ENCODE data around the gene PPM1N. TPM values are rescaled to one million over a fixed set of nuclear protein-coding genes. Genes with fewer than 3 reads are reported as not detected.

The PPM1N gene
- total and polyA plus RNA-seq, 2 of the 4 experiments (the other 2 are of a cell fraction): 0.90 to 1.6 TPM

- Histone ChIP-seq H2AFZ (replicated peaks; ENCODE audit: low read length, poor library complexity) (no peak overlapping the region), H3K23ac (ENCODE audit: low read depth, low read length) (no peak overlapping the region), H3K4me1 (ENCODE audit: control insufficient read depth, insufficient read depth, low read length) (no peaks in the 10 kb centered on the region), H3K18ac (ENCODE audit: low read depth, low read length) (no peak overlapping the region), H4K5ac (ENCODE audit: low read depth, low read length) (no peak overlapping the region), H2AK9ac (replicated peaks; ENCODE audit: low read depth, low read length, poor library complexity) (no peak overlapping the region), H3K79me1 (ENCODE audit: low read depth in 1 of 2, low read length in 2 of 2) (peaks cover 16 to 65% of the 10 kb centered on the region in 2 experiments), H3K56ac (ENCODE audit: extremely low read depth, insufficient read depth, low read length) (no peak overlapping the region), H2BK20ac (ENCODE audit: low read depth, low read length) (no peak overlapping the region), H3K9me3 (ENCODE audit: control insufficient read depth, insufficient read depth, low read length) (no peaks in the 10 kb centered on the region), H3K27ac (ENCODE audit: insufficient read depth, low read length) (no peak overlapping the region), H2BK5ac (ENCODE audit: low read depth, low read length, poor library complexity, severe bottlenecking) (no peak overlapping the region), H3K4ac (ENCODE audit: low read depth, low read length) (no peak overlapping the region), H4K20me1 (ENCODE audit: insufficient read depth, low read length) (peaks cover 70% of the 10 kb centered on the region), H3K27me3 (ENCODE audit: control insufficient read depth, insufficient read depth, low read length) (no peaks in the 10 kb centered on the region), H3K36me3 (ENCODE audit: control insufficient read depth, insufficient read depth, low read length) (peaks cover 64% of the 10 kb centered on the region), H2BK120ac (ENCODE audit: low read depth, low read length) (no peak overlapping the region), H3K4me3 (ENCODE audit: insufficient read depth, low read depth, low read length) (no peak overlapping the region), H4K8ac (ENCODE audit: low read depth in 2 of 2, low read length in 2 of 2) (no peak overlapping the region), H2BK15ac (ENCODE audit: low read depth, low read length) (no peak overlapping the region), H3K9me1 (ENCODE audit: insufficient read depth, low read length) (no peaks in the 10 kb centered on the region), H3K4me2 (ENCODE audit: low read depth, low read length) (no peak overlapping the region), H2AK5ac (ENCODE audit: low read depth, low read length) (no peak overlapping the region), H4K91ac (ENCODE audit: insufficient read depth, low read depth, low read length) (no peak overlapping the region), H3K14ac (replicated peaks; ENCODE audit: low read depth, low read length) (no peak overlapping the region), H3K9ac (ENCODE audit: low read depth, low read length) (no peak overlapping the region)
- in situ Hi-C loops (cut with MboI; ENCODE audit: low sequenced_read_pairs): loop anchor here (10.0 kb wide), 1 partner anchor 123 kb away; no protein-coding TSS in a partner anchor
- POLR2A ChIA-PET (ENCODE audit: unreplicated experiment): no interaction called here
- intact Hi-C loops (cut with micrococcal nuclease): loop anchor here (5.0 kb wide), 1 partner anchor 35 kb away; no protein-coding TSS in a partner anchor
- dilution Hi-C loops (cut with HindIII; ENCODE audit: low sequenced_read_pairs, unreplicated experiment): no loop called here
- no peak for TF ChIP-seq SMC3 (IDR thresholded peaks at IDR 0.05; ENCODE audit: low read depth, low read length)
- TF ChIP-seq RCOR1 (IDR thresholded peaks at IDR 0.05; ENCODE audit: insufficient replicate concordance, low read length): no peak
- TF ChIP-seq ELK1 (IDR thresholded peaks at IDR 0.05; ENCODE audit: borderline replicate concordance, low read depth, low read length): no peak
- TF ChIP-seq RFX5 (IDR thresholded peaks at IDR 0.05; ENCODE audit: low read depth, low read length): no peak
- no peak for TF ChIP-seq MAZ (IDR thresholded peaks at IDR 0.05; ENCODE audit: borderline replicate concordance, low read depth, low read length)
- no peak for TF ChIP-seq MAFK (IDR thresholded peaks at IDR 0.05; ENCODE audit: low read depth, low read length)
- no peak for TF ChIP-seq POLR2A (IDR thresholded peaks at IDR 0.05; ENCODE audit: low read depth, low read length)
- no peak for TF ChIP-seq RAD21 (IDR thresholded peaks at IDR 0.05; ENCODE audit: low read length)
- no CpG with 5 or more reads among the region's 24 CpGs for WGBS, 2 experiments (ENCODE audit: extremely low coverage in 2 of 2, insufficient read length in 1 of 2)
- CTCF ChIA-PET: no interaction called here
- no TSS peak for BruUV-seq (replicated peaks)
- no peak for ATAC-seq (ENCODE audit: low read depth)
- no peak for DNase-seq
These were observed 24.0 kb downstream of the PPM1N start for GRCh38 chr19:45522010-45522941.
